ENCODE data around the gene IQCE. TPM values are rescaled to one million over a fixed set of nuclear protein-coding genes. Genes with fewer than 3 reads are reported as not detected.

IQCE gene
- total and polyA plus RNA-seq, 10 of the 15 experiments (the other 5 are each of a cell fraction or from before 2014, with no cell fraction given) = 0.37 to 8.1 (median 3.7) TPM

DNA sequence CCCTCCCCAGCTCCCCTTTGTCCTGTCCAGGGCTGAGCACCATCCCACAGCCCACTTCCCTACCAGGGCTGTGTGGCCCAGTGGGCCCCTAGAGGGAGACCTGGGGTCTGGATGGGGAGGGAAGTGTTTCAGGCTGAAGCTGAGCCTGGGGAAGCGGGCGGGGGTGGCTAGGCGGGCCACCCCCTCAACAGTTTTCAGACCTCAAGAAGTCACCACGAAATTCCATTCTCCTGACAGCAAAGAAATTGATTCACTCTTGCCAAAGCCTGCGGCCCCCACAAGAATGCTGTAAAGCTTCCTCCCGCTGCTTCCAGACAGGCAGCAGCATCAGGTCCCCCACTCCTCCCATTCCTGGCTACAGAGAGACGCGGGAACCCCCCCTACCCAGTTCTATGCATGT lies 41.8 kb upstream of the IQCE start:
- SMC1A ChIA-PET (ENCODE audit: uncharacterized antibody, unreplicated experiment) = interaction anchor here (0.6 kb wide), 1 partner anchor 242 kb away, joined by 3 read pairs; no protein-coding TSS in a partner anchor
- no peak overlapping the region for H2AFZ ChIP-seq (ENCODE audit: control insufficient read depth, low read depth, low read length)
- H3K4me3 ChIP-seq = no peak overlapping the region
- FAIRE-seq (no peak), DNase-seq (ENCODE audit: low read depth, low spot score) (no peak), ATAC-seq (no peak)
- POLR2A ChIA-PET = no interaction called here
- no peak overlapping the region for H3K27ac ChIP-seq (ENCODE audit: control insufficient read depth, insufficient read depth)
- no peaks in the 10 kb centered on the region for H3K9me3 ChIP-seq (replicated peaks; ENCODE audit: control insufficient read depth, insufficient read depth, low read length)
- TF ChIP-seq MEF2B (IDR thresholded peaks at IDR 0.05; ENCODE audit: partially characterized antibody, poor library complexity, severe bottlenecking) (no peak), ZNF207 (IDR thresholded peaks at IDR 0.05; ENCODE audit: borderline replicate concordance) (no peak), ZZZ3 (IDR thresholded peaks at IDR 0.05; ENCODE audit: control insufficient read depth, insufficient read length, low read depth) (no peak), JUND (IDR thresholded peaks at IDR 0.05; ENCODE audit: low read depth, low read length) (no peak), WRNIP1 (IDR thresholded peaks at IDR 0.05; ENCODE audit: borderline replicate concordance, low read depth, low read length) (no peak), MXI1 (IDR thresholded peaks at IDR 0.05; ENCODE audit: low read depth, low read length) (no peak), HDAC6 (IDR thresholded peaks at IDR 0.05; ENCODE audit: unreplicated experiment) (no peak), CREB1 (IDR thresholded peaks at IDR 0.05; ENCODE audit: low read depth) (no peak)
- H4K20me1 ChIP-seq (ENCODE audit: control insufficient read depth, insufficient read depth) = no peaks in the 10 kb centered on the region
- H3K9ac ChIP-seq (ENCODE audit: control insufficient read depth, insufficient read depth, low read length) = no peak overlapping the region
- H3K4me2 ChIP-seq (ENCODE audit: control insufficient read depth, insufficient read depth) = no peak overlapping the region
- RAD21 ChIA-PET (ENCODE audit: unreplicated experiment) = no interaction called here
- no peaks in the 10 kb centered on the region for H3K79me2 ChIP-seq (ENCODE audit: control insufficient read depth, insufficient read depth, low read length)
- in situ Hi-C loops (cut with MboI) (no loop called here), intact Hi-C loops (cut with micrococcal nuclease; ENCODE audit: unreplicated experiment) (no loop called here)
- H3K27me3 ChIP-seq (replicated peaks in 1 of 2; ENCODE audit: control insufficient read depth in 2 of 2, insufficient read depth in 2 of 2, low read length in 1 of 2) = peaks cover 0 to 5% of the 10 kb centered on the region in 2 experiments; a peak in 3 of 4 replicates
- peaks cover 19% of the 10 kb centered on the region for H3K4me1 ChIP-seq (ENCODE audit: control insufficient read depth, insufficient read depth, low read length)
- H3K36me3 ChIP-seq (ENCODE audit: control insufficient read depth in 2 of 2, insufficient read depth in 2 of 2, low read length in 1 of 2) = no peaks in the 10 kb centered on the region
- CTCF ChIA-PET = no interaction called here
- no TSS peak for BruUV-seq (replicated peaks)
- 50% methylated on average over 8 of the region's 8 CpGs for WGBS (ENCODE audit: insufficient coverage, insufficient replicate concordance, low lambda C conversion rate, missing lambda C conversion rate)
